A549 (cell line): Measurements from ENCODE around the gene HADHB. TPM values are rescaled to one million over a fixed set of nuclear protein-coding genes. Genes with fewer than 3 reads are reported as not detected.

Experiments
- ATAC-seq, 2 experiments: fragments of 200-7000 bp in 1 of 2; fragments of >200 bp in 1 of 2; cut with Nextera tagmentation in 1 of 2; cut with Tn5 transposase in 1 of 2; 3 replicates each; pipeline versions ENCODE4 v1.8.0 to v1.9.1; 2018 to 2020; ENCODE audit warnings: mild to moderate bottlenecking in 1 of 2, moderate library complexity in 1 of 2
- CTCF ChIA-PET: fragments of 300-600 bp; sonication (Branson Sonifier 250); formaldehyde crosslinking; extraction: SDS; loops from one replicate; lab custom pipeline; 2021; ENCODE audit warnings: antibody characterized with exemption, inconsistent platforms; lab: Yijun Ruan, JAX
- POLR2A ChIA-PET: fragments of 350-600 bp; formaldehyde crosslinking; extraction: SDS; loops from one replicate; lab custom pipeline; 2021; ENCODE audit warnings: antibody characterized with exemption, inconsistent platforms; lab: Yijun Ruan, JAX
- DNase-seq, 2 experiments: peaks; one replicate each; pipeline versions ENCODE4 v3.0.0 to v3.0.0-alpha.2; 2011 to 2016; ENCODE audit warnings: low read depth in 1 of 2, low spot score in 1 of 2
- FAIRE-seq: peaks from 2 replicates; lab custom pipeline; 2011; peaks lifted over from hg19 to GRCh38; lab: Jason Lieb, UNC
- H3K27ac ChIP-seq, 2 experiments: fragments of >200 bp; sonication (Bioruptor Twin); formaldehyde crosslinking; 3 replicates each; pipeline ENCODE4 v1.5.1; 2016 to 2017
- H3K4me1 ChIP-seq: fragments of >200 bp; sonication (Bioruptor Twin); formaldehyde crosslinking; 3 replicates; pipeline ENCODE4 v1.6.1; 2016
- H3K4me2 ChIP-seq: fragments of >200 bp; sonication (Bioruptor Twin); formaldehyde crosslinking; 3 replicates; pipeline ENCODE4 v1.6.1; 2016
- H3K4me3 ChIP-seq: fragments of >200 bp; sonication (Bioruptor Twin); formaldehyde crosslinking; 3 replicates; pipeline ENCODE4 v1.5.1; 2016
- H3K9me3 ChIP-seq: fragments of >200 bp; sonication (Bioruptor Twin); formaldehyde crosslinking; 3 replicates; pipeline ENCODE4 v1.6.1; 2016
- BHLHE40 ChIP-seq: IDR thresholded peaks from 2 replicates; pipeline ENCODE4 v1.6.1; 2012; ENCODE audit warnings: low read depth, low read length, inconsistent platforms
- CEBPB ChIP-seq, 2 experiments: fragments of >200 bp in 1 of 2; sonication (Bioruptor Twin) in 1 of 2; formaldehyde crosslinking in 1 of 2; IDR thresholded peaks; 2 replicates each; pipeline ENCODE4 v1.6.1; 2012 to 2016
- CHD4 ChIP-seq: fragments of 200-600 bp; sonication (generic); IDR thresholded peaks from 2 replicates; pipeline ENCODE4 v1.6.1; 2016; ENCODE audit warnings: antibody characterized with exemption, mild to moderate bottlenecking, borderline replicate concordance
- CTCF ChIP-seq: fragments of >200 bp; sonication (Bioruptor Twin); formaldehyde crosslinking; IDR thresholded peaks from 3 replicates; pipeline ENCODE4 v1.5.1; 2016
- EP300 ChIP-seq, 2 experiments: fragments of >200 bp; sonication (Bioruptor Twin); formaldehyde crosslinking; IDR thresholded peaks; 2 replicates in 1 of 2; 3 replicates in 1 of 2; pipeline ENCODE4 v1.6.1; 2016 to 2017
- ESRRA ChIP-seq: fragments of 150-350 bp; IDR thresholded peaks from 2 replicates; pipeline ENCODE4 v1.6.1; 2014; ENCODE audit warnings: mild to moderate bottlenecking, low read length, borderline replicate concordance
- FOSL2 ChIP-seq, 2 experiments: fragments of 450-650 bp in 1 of 2; fragments of >200 bp in 1 of 2; sonication (Bioruptor Twin) in 1 of 2; formaldehyde crosslinking; IDR thresholded peaks; 2 replicates each; pipeline versions ENCODE4 v1.5.0 to v1.6.1; 2016 to 2020; ENCODE audit warnings: mild to moderate bottlenecking in 1 of 2, moderate library complexity in 1 of 2
- FOXS1 ChIP-seq: fragments of 250-450 bp; sonication (Bioruptor Pico); IDR thresholded peaks from 2 replicates; pipeline ENCODE4 v1.5.0; 2020; ENCODE audit warnings: mild to moderate bottlenecking, moderate library complexity
- HOXB13 ChIP-seq: fragments of 250-450 bp; sonication (Bioruptor Pico); IDR thresholded peaks from 2 replicates; pipeline ENCODE4 v1.5.0; 2020; ENCODE audit warnings: low read depth, mild to moderate bottlenecking, moderate library complexity
- HOXB5 ChIP-seq: fragments of 250-450 bp; sonication (Bioruptor Pico); IDR thresholded peaks from 2 replicates; pipeline ENCODE4 v1.5.0; 2020; ENCODE audit warnings: mild to moderate bottlenecking, moderate library complexity
- JUN ChIP-seq, 2 experiments: fragments of >200 bp; sonication (Bioruptor Twin); formaldehyde crosslinking; IDR thresholded peaks; 2 replicates in 1 of 2; 3 replicates in 1 of 2; pipeline ENCODE4 v1.6.1; 2016 to 2017
- JUNB ChIP-seq: fragments of >200 bp; sonication (Bioruptor Twin); formaldehyde crosslinking; IDR thresholded peaks from 2 replicates; pipeline ENCODE4 v1.6.1; 2016
- KDM1A ChIP-seq: fragments of 200-600 bp; sonication (generic); IDR thresholded peaks from 2 replicates; pipeline ENCODE4 v1.6.1; 2016; ENCODE audit warnings: low read depth, mild to moderate bottlenecking
- MYC ChIP-seq: IDR thresholded peaks from 2 replicates; pipeline ENCODE4 v1.6.1; 2012; ENCODE audit warnings: mild to moderate bottlenecking, inconsistent platforms, low read length, improper control_type of control experiment, borderline replicate concordance
- NFE2L2 ChIP-seq: fragments of 150-350 bp; conservative IDR thresholded peaks from 2 replicates; pipeline ENCODE4 v1.6.1; 2014; ENCODE audit warnings: low read length
- TFCP2L1 ChIP-seq: fragments of 250-450 bp; sonication (Bioruptor Pico); IDR thresholded peaks from 2 replicates; pipeline ENCODE4 v1.5.0; 2021; ENCODE audit warnings: mild to moderate bottlenecking
- WGBS: methylation state at CpG from one replicate; pipeline ENCODE4 v1.1.6; 2017; ENCODE audit errors: missing lambda C conversion rate; 5-methylcytosine and 5-hydroxymethylcytosine counted together
- polyA plus RNA-seq, 4 experiments: library from polyadenylated mRNA; depleted of rRNA in 3 of 4; stranded (reverse); fragments of >200 nt; fragmentation: RNase III in 1 of 4; extraction: RNeasy Plus Mini Kit Qiagen cat#74134 plus additional on column Dnase treatment in 1 of 4; gene quantifications; 2 replicates in 3 of 4; 3 replicates in 1 of 4; pipeline ENCODE4 v1.2.3, GENCODE V29; 2011 to 2017
- TF ChIP-seq, protein P1 (sequence below): fragments of 250-450 bp; sonication (Bioruptor Pico); IDR thresholded peaks from 2 replicates; pipeline ENCODE4 v1.5.0; 2021; ENCODE audit warnings: mild to moderate bottlenecking, moderate library complexity, borderline replicate concordance
- TF ChIP-seq, protein P2 (sequence below): fragments of 150-350 bp; IDR thresholded peaks from 2 replicates; pipeline ENCODE4 v1.6.1; 2014; ENCODE audit warnings: low read depth, mild to moderate bottlenecking, low read length
- TF ChIP-seq, protein P3 (sequence below): fragments of 450-650 bp; IDR thresholded peaks from 2 replicates; pipeline ENCODE4 v1.6.1; 2014; ENCODE audit warnings: antibody characterized with exemption

Gene HADHB
- polyA plus RNA-seq, 2 of the 4 experiments (the other 2 are of a cell fraction), result 95.4 to 161 TPM

DNA sequence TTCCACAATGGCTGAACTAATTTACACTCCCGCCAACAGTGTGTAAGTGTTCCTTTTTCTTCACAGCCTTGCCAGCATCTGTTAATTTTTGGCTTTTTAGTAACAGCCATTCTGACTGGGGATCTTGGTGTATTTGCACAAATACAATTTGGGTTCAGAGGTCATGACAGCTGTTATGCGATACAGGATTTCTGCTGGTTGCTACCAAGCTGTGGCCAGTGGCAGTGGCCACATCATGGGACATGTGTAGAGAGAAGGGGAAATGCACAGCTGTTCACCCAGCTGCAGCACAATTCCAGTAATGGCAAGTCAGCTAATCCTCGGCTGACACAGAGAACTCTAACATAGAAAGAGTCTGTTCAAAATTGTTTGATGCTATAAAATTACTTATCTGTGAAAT lies 80.2 kb downstream of the HADHB start (continued):
- TF ChIP-seq FOXS1 (CRISPR knock-in tag) (no peak), FOSL2 (IDR thresholded peaks at IDR 0.05) (no peak), FOSL2 (CRISPR knock-in tag; IDR thresholded peaks at IDR 0.05) (no peak), KDM1A (no peak)

- Histone ChIP-seq H3K9me3 (no peaks in the 10 kb centered on the region), H3K4me3 (no peak overlapping the region), H3K4me2 (no peak overlapping the region), H3K27ac (no peak overlapping the region), H3K4me1 (peaks cover 4% of the 10 kb centered on the region; the same call in 1 of the 3 replicates)
- DNase-seq (no peak), ATAC-seq (no peak), FAIRE-seq (no peak)
- ChIA-PET POLR2A (no interaction called here), CTCF (interaction anchor here (1.7 to 13.9 kb wide), 4 partner anchors 10 to 252 kb away, joined by 4 to 156 read pairs (median 6); no protein-coding TSS in a partner anchor)
- WGBS, result 43% methylated on average over 4 of the region's 4 CpGs
- TF ChIP-seq HOXB5 (CRISPR knock-in tag), result no peak
- TF ChIP-seq ESRRA, result no peak
Observed at GRCh38 chr2:26325851-26326250, 81.1 kb downstream of the HADHB start.

DNA sequence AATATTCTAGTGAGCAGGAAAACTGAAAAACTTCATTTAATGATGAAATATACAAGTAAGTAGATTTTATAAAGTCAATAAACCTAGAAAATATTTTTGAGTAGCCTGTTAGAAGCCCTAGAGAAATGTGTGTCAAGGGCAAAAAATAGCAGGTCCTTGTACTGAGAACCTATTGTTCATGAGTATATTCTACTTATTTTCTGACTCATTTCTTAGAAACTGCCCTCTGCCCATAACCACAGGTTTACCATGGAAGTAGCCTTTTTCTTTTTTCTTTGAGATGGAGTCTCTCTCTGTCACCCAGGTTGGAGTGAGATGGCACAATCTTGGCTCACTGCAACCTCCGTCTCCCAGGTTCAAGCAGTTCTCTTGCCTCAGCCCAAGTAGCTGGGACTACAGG lies 81.8 kb downstream of the HADHB start:
- no peak overlapping the region for H3K4me2 ChIP-seq
- ATAC-seq (no peak), FAIRE-seq (no peak), DNase-seq (no peak)
- no peak overlapping the region for H3K4me3 ChIP-seq
- POLR2A ChIA-PET, result no interaction called here
- CTCF ChIA-PET, result interaction anchor here (1.0 to 13.9 kb wide), 4 partner anchors 11 to 181 kb away, joined by 3 to 156 read pairs (median 6); no protein-coding TSS in a partner anchor
- H3K4me1 ChIP-seq, result peaks cover 4% of the 10 kb centered on the region; the same call in 1 of the 3 replicates
- H3K27ac ChIP-seq, result no peak overlapping the region
- WGBS, result 89% methylated on average over 1 of the region's 1 CpG
- TF ChIP-seq, protein P1, sequence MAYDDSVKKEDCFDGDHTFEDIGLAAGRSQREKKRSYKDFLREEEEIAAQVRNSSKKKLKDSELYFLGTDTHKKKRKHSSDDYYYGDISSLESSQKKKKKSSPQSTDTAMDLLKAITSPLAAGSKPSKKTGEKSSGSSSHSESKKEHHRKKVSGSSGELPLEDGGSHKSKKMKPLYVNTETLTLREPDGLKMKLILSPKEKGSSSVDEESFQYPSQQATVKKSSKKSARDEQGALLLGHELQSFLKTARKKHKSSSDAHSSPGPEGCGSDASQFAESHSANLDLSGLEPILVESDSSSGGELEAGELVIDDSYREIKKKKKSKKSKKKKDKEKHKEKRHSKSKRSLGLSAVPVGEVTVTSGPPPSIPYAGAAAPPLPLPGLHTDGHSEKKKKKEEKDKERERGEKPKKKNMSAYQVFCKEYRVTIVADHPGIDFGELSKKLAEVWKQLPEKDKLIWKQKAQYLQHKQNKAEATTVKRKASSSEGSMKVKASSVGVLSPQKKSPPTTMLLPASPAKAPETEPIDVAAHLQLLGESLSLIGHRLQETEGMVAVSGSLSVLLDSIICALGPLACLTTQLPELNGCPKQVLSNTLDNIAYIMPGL (CRISPR knock-in tag), result no peak
- no peak for TF ChIP-seq HOXB13 (CRISPR knock-in tag)
- no peak for TF ChIP-seq MYC
- no peak for TF ChIP-seq TFCP2L1
- TF ChIP-seq BHLHE40, result no peak
- TF ChIP-seq, protein P2, sequence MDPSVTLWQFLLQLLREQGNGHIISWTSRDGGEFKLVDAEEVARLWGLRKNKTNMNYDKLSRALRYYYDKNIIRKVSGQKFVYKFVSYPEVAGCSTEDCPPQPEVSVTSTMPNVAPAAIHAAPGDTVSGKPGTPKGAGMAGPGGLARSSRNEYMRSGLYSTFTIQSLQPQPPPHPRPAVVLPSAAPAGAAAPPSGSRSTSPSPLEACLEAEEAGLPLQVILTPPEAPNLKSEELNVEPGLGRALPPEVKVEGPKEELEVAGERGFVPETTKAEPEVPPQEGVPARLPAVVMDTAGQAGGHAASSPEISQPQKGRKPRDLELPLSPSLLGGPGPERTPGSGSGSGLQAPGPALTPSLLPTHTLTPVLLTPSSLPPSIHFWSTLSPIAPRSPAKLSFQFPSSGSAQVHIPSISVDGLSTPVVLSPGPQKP, result no peak
- H3K9me3 ChIP-seq, result no peaks in the 10 kb centered on the region

DNA sequence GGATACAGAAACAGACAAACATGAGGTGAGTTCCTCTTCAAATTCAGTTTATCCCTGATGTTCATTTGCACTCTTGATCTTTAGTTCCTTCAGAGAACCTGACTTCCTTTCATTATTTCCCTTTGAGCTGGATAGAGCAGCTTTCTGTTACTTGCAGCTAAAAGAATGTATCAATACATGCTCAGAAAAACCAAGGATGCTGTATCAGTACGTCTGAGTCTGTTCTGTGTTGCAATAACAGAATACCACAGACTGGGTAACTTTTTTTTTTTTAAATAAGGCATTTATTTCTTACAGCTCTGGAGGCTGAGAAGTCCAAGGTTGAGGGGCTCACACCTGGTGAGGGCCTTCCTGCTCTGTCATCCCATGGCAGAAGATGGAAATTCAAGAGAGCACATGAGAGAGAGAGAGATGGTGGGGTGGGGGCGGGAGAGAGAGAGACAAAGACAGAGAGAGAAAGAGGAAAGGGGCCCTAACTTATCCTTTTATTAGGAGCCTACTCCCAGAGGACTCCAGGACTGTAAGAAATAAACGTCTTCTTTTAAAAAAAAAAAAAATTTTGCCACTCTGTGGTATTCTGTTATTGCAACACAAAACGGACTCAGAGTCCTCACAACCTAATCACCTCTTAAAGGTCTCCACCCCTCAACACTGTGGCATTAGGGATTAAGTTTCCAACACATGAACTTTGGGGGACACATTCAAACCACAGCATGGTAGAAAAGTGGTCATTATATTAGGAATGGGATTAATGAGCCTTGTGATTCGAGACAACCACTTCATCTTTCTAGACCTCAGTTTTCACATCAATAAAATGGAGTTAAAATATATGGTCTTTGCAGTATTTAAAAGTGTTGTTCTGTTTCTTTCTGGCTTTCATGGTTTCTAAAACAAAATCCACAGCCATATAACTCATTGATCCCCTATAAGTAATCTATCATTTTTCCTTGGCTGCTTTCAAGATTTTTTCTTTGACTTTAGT lies 82.8 kb downstream of the HADHB start:
- ChIA-PET CTCF (interaction anchor here (0.7 to 13.9 kb wide), 5 partner anchors 12 to 232 kb away, joined by 3 to 156 read pairs (median 3); no protein-coding TSS in a partner anchor), POLR2A (no interaction called here)
- 25% methylated on average over 4 of the region's 5 CpGs for WGBS

More for the DNA sequence above, 82.8 kb downstream of the HADHB start:
- FAIRE-seq, result no peak
- ATAC-seq, result no peak
- TF ChIP-seq, protein P1 (CRISPR knock-in tag), result no peak
- TF ChIP-seq NFE2L2 (no peak), CHD4 (no peak), CTCF (no peak), CEBPB (IDR thresholded peaks at IDR 0.05) (no peak), JUNB (no peak), EP300 (IDR thresholded peaks at IDR 0.05) (no peak), JUN (IDR thresholded peaks at IDR 0.05) (no peak)
- TF ChIP-seq, protein P3, sequence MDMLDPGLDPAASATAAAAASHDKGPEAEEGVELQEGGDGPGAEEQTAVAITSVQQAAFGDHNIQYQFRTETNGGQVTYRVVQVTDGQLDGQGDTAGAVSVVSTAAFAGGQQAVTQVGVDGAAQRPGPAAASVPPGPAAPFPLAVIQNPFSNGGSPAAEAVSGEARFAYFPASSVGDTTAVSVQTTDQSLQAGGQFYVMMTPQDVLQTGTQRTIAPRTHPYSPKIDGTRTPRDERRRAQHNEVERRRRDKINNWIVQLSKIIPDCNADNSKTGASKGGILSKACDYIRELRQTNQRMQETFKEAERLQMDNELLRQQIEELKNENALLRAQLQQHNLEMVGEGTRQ, result no peak
- no peak for DNase-seq
- Histone ChIP-seq H3K27ac (no peak overlapping the region), H3K4me2 (no peak overlapping the region), H3K4me1 (peaks cover 4% of the 10 kb centered on the region; the same call in 1 of the 3 replicates), H3K4me3 (no peak overlapping the region), H3K9me3 (no peaks in the 10 kb centered on the region)
